Endodermal cell (in vitro differentiated cells): ENCODE results near the gene DSCAML1. TPM values are rescaled to one million over a fixed set of nuclear protein-coding genes. Genes with fewer than 3 reads are reported as not detected.
A peak's percentile ranks its signal among the peaks of the same experiment; 100 is the strongest.

Experiments
- DNase-seq: peaks from one replicate; pipeline ENCODE4 v3.0.0-alpha.2; 2017
- H3K27ac ChIP-seq: 2 replicates; pipeline ENCODE4 v1.5.1; 2013; ENCODE audit warnings: mild to moderate bottlenecking, low read depth, low read length, moderate library complexity
- H3K27me3 ChIP-seq: 2 replicates; pipeline ENCODE4 v1.6.1; 2013; ENCODE audit warnings: mild to moderate bottlenecking, low read length, moderate library complexity; ENCODE audit not compliant: insufficient read depth, control insufficient read depth, poor library complexity, severe bottlenecking
- H3K36me3 ChIP-seq: 2 replicates; pipeline ENCODE4 v1.7.0; 2013; ENCODE audit warnings: mild to moderate bottlenecking, low read length, moderate library complexity; ENCODE audit not compliant: control insufficient read depth, insufficient read depth
- H3K4me1 ChIP-seq: one replicate; pipeline ENCODE4 v1.7.0; 2013; ENCODE audit warnings: low read length; ENCODE audit not compliant: control insufficient read depth, insufficient read depth
- H3K4me3 ChIP-seq: 2 replicates; pipeline ENCODE4 v1.5.1; 2013; ENCODE audit warnings: mild to moderate bottlenecking, low read length, moderate library complexity
- H3K9ac ChIP-seq: 2 replicates; pipeline ENCODE4 v1.6.1; 2013; ENCODE audit warnings: mild to moderate bottlenecking, low read length, moderate library complexity; ENCODE audit not compliant: poor library complexity, severe bottlenecking; ENCODE audit errors: extremely low read depth
- H3K9me3 ChIP-seq: 2 replicates; pipeline ENCODE4 v1.6.1; 2013; ENCODE audit warnings: mild to moderate bottlenecking, low read length, moderate library complexity; ENCODE audit not compliant: control insufficient read depth
- H3K27ac Mint-ChIP-seq: 2 replicates; pipeline ENCODE4 v1.8.0; 2020; ENCODE audit warnings: mixed read lengths
- H3K27me3 Mint-ChIP-seq: 2 replicates; pipeline ENCODE4 v1.8.0; 2021; ENCODE audit warnings: mild to moderate bottlenecking, mixed read lengths; ENCODE audit not compliant: insufficient read depth
- H3K36me3 Mint-ChIP-seq: 2 replicates; pipeline ENCODE4 v1.8.0; 2020; ENCODE audit warnings: low read depth, mixed read lengths
- H3K4me1 Mint-ChIP-seq: 2 replicates; pipeline ENCODE4 v1.8.0; 2020; ENCODE audit warnings: mixed read lengths
- H3K4me3 Mint-ChIP-seq: 2 replicates; pipeline ENCODE4 v1.8.0; 2020; ENCODE audit warnings: mild to moderate bottlenecking, moderate library complexity, mixed read lengths
- H3K9me3 Mint-ChIP-seq: 2 replicates; pipeline ENCODE4 v1.8.0; 2020; ENCODE audit warnings: mild to moderate bottlenecking, mixed read lengths
- WGBS, 2 experiments: methylation state at CpG; one replicate each; pipeline versions ENCODE4 v1.1.5 to v1.1.7; 2013; ENCODE audit warnings: missing lambda C conversion rate in 2 of 2, mixed read lengths in 1 of 2; ENCODE audit not compliant: insufficient coverage in 1 of 2, insufficient read length in 1 of 2; 5-methylcytosine and 5-hydroxymethylcytosine counted together
- total RNA-seq, 2 donors: library from RNA; stranded (reverse); fragmentation: NEBNext Ultra II Directional in 1 of 2; extraction: Animal tissue kit (Norgen Biotek cat#: 25700) in 1 of 2; gene quantifications; 2 replicates in 1 of 2; 3 replicates in 1 of 2; pipeline ENCODE4 v1.2.1, GENCODE V29; 2021
- TF ChIP-seq, protein P1 (sequence below): fragments of 200-600 bp; sonication (generic); conservative IDR thresholded peaks from 2 replicates; pipeline ENCODE4 v1.5.0; 2021; ENCODE audit warnings: antibody characterized with exemption, mild to moderate bottlenecking

DSCAML1 gene
- total RNA-seq, 2 donors from 2014 or later = 5.6 to 10.9 TPM

DNA sequence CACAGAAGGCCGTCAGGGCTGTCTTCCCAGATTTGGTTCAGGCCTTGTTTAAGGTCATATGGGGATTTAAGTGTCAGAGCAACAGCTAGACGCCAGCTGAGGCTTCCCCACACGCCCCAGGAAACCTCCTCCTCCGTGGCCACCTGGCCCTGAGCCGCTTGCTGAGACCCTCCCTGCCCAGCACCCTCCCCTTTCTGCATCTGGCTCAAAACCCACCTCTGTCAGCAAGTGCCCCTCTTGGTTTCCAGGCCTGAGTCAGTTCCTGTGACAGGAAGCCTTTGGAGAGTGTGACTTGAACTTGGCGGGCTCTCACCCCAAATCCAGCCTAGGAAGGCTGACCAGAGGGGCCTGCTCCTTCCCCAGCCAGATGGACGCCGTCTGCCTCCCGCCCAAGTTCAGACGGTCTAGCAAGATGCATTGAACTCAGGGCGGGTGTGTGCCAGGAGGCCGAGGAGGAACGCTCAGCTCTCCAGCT lies 27.0 kb upstream of the DSCAML1 start:
- Mint-ChIP-seq H3K4me1 (peaks cover 43% of the 10 kb centered on the region), H3K4me3 (no peak overlapping the region), H3K9me3 (no peaks in the 10 kb centered on the region), H3K27ac (no peak overlapping the region), H3K27me3 (peaks cover 9% of the 10 kb centered on the region), H3K36me3 (no peaks in the 10 kb centered on the region)
- Histone ChIP-seq H3K36me3 (no peaks in the 10 kb centered on the region), H3K27me3 (no peaks in the 10 kb centered on the region), H3K4me1 (peaks cover 7% of the 10 kb centered on the region), H3K4me3 (no peak overlapping the region), H3K9me3 (no peaks in the 10 kb centered on the region), H3K9ac (no peak overlapping the region), H3K27ac (no peak overlapping the region)
- DNase-seq = peak; percentile 69
- 73 to 77% methylated on average over 8 to 13 of the region's 13 CpGs for WGBS, 2 experiments
- TF ChIP-seq, protein P1, sequence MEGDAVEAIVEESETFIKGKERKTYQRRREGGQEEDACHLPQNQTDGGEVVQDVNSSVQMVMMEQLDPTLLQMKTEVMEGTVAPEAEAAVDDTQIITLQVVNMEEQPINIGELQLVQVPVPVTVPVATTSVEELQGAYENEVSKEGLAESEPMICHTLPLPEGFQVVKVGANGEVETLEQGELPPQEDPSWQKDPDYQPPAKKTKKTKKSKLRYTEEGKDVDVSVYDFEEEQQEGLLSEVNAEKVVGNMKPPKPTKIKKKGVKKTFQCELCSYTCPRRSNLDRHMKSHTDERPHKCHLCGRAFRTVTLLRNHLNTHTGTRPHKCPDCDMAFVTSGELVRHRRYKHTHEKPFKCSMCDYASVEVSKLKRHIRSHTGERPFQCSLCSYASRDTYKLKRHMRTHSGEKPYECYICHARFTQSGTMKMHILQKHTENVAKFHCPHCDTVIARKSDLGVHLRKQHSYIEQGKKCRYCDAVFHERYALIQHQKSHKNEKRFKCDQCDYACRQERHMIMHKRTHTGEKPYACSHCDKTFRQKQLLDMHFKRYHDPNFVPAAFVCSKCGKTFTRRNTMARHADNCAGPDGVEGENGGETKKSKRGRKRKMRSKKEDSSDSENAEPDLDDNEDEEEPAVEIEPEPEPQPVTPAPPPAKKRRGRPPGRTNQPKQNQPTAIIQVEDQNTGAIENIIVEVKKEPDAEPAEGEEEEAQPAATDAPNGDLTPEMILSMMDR = no peak

DNA sequence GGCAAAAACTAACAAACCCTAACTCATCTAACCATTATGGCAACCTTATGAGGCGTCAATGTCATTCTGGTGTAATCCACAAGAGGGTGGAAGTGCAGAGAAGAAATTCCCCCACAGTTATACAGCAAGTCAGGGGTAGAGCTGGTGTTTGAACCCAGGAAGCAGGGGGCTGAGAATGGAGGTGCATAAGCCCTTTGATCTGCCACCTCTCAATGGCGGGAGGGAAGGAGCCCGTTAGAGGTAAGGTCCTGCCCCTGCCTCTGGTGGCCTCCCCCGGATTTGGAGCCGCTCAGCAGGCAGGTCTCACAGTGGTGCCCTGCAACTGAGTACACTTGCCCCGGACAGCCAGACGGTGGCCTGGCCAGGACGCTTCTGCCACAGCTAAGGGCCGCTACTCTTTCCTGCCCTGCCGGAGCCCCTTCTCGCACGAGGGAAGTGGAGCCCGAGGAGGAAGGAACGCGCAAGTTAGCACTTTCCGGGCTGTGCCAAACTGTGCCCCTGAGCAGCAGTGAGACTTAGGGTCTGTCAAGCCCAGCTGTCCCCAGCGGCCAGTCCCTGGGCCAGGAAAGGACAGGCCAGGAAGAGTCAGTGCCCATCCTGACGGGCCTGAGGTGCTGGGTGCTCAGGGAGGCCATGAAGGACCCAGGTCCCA lies 26.4 kb upstream of the DSCAML1 start:
- Mint-ChIP-seq H3K4me3 (no peak overlapping the region), H3K36me3 (no peaks in the 10 kb centered on the region), H3K4me1 (peaks cover 46% of the 10 kb centered on the region), H3K27ac (no peak overlapping the region), H3K27me3 (peaks cover 9% of the 10 kb centered on the region), H3K9me3 (no peaks in the 10 kb centered on the region)
- H3K27me3 ChIP-seq = no peaks in the 10 kb centered on the region
- H3K27ac ChIP-seq = no peak overlapping the region
- H3K9me3 ChIP-seq = no peaks in the 10 kb centered on the region
- no peaks in the 10 kb centered on the region for H3K36me3 ChIP-seq
- peak; percentile 79 for DNase-seq
- TF ChIP-seq, protein P1 = peak; percentile 63
- H3K9ac ChIP-seq = no peak overlapping the region
- H3K4me1 ChIP-seq = peaks cover 7% of the 10 kb centered on the region
- WGBS, 2 experiments = 80 to 84% methylated on average over 12 to 18 of the region's 18 CpGs
- H3K4me3 ChIP-seq = no peak overlapping the region

DNA sequence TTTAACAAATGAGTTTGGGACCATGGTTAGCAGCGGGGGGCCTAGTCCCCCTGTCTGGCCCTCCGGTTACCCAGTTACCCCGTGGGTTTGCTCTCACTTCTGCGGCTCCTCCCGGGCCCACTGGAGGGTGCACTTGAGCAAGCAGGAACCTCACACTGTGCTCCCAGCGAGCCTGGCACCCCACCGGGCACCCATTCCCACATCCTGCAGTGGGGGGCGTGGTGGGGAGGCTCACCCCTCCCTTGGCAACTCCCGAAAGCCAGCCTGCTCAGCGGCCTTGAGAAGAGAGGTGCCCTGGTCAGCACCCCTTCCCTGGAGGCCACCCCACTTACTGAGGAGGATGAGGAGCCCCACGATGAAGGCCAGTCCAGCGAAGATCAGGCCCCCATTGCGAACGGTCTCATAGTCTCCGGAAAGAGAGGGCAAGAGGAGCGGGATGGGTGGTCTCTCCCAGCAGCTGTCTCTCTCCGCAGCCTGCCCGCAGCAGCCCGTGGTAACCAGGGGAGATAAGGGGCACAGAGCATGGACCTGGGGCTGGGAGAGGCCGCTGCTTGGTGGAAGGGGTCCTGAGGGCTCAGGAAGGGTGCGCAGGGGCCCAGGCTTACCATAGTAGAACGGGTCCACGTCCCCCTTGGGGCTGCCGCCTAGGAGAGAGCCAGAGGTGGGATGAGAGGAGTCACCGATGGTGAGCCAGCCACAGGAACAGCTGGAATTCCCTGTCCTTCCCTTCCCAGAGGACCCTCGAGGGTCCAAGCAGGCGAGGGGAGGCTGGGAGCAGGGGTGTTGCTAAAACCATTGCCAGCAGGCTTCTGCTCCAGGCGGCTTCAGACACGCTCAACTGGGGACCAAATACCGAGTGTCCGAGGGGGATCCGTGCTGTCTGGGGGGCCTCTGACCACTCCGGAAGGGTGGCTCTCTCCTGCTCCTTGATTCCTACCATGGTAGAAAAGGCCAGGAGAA lies 25.3 kb upstream of the DSCAML1 start:
- H3K4me1 Mint-ChIP-seq = peaks cover 50% of the 10 kb centered on the region

More for the DNA sequence above, 25.3 kb upstream of the DSCAML1 start:
- Histone ChIP-seq H3K4me3 (no peak overlapping the region), H3K27me3 (no peaks in the 10 kb centered on the region), H3K9ac (no peak overlapping the region), H3K4me1 (peaks cover 7% of the 10 kb centered on the region), H3K9me3 (no peaks in the 10 kb centered on the region), H3K27ac (no peak overlapping the region), H3K36me3 (no peaks in the 10 kb centered on the region)
- H3K36me3 Mint-ChIP-seq = no peaks in the 10 kb centered on the region
- WGBS, 2 experiments = 82 to 87% methylated on average over 12 to 33 of the region's 33 CpGs
- H3K27ac Mint-ChIP-seq = no peak overlapping the region
- peak; percentile 87 for DNase-seq
- no peaks in the 10 kb centered on the region for H3K9me3 Mint-ChIP-seq
- TF ChIP-seq, protein P1 = peak; percentile 81
- H3K4me3 Mint-ChIP-seq = no peak overlapping the region
- peaks cover 9% of the 10 kb centered on the region for H3K27me3 Mint-ChIP-seq
